ENCODE data around the gene MFSD12. TPM values are rescaled to one million over a fixed set of nuclear protein-coding genes. Genes with fewer than 3 reads are reported as not detected.

The MFSD12 gene
- total and polyA plus RNA-seq, 4 donors, result 25.5 to 78.4 (median 62.2) TPM

- no peak for TF ChIP-seq CTCF (IDR thresholded peaks at IDR 0.05; ENCODE audit: control extremely low read depth, extremely low read depth)
- H3K9ac ChIP-seq (ENCODE audit: insufficient read depth in 1 of 2, low read length in 2 of 2), result no peak overlapping the region
- H3K4me1 ChIP-seq (ENCODE audit: control insufficient read depth in 5 of 5, insufficient read depth in 5 of 5, low read length in 5 of 5), result peaks cover 3 to 23% (median 9%) of the 10 kb centered on the region in 5 donors
- no peaks in the 10 kb centered on the region for H3K9me3 ChIP-seq (ENCODE audit: control insufficient read depth in 4 of 4, insufficient read depth in 3 of 4, low read length in 3 of 4)
- H3K27me3 ChIP-seq (ENCODE audit: control insufficient read depth in 3 of 3, insufficient read depth in 3 of 3, low read length in 2 of 3), result no peaks in the 10 kb centered on the region
- H3K36me3 ChIP-seq (ENCODE audit: control insufficient read depth in 4 of 4, insufficient read depth in 4 of 4, low read length in 4 of 4), result no peaks in the 10 kb centered on the region
- ATAC-seq (ENCODE audit: insufficient read depth, low FRiP score) (no peak), DNase-seq (no peak)
- 78 to 80% methylated on average over 13 of the region's 13 CpGs for WGBS, 2 donors
- H3K4me3 ChIP-seq, result no peak overlapping the region
- H3K27ac ChIP-seq (ENCODE audit: low read depth in 1 of 2, low read length in 1 of 2), result no peak overlapping the region
Observed at GRCh38 chr19:3503036-3503572, 54.3 kb downstream of the MFSD12 start.

- no peak for ATAC-seq (ENCODE audit: insufficient read depth, low FRiP score)
- H3K9me3 ChIP-seq (ENCODE audit: control insufficient read depth in 4 of 4, insufficient read depth in 3 of 4, low read length in 3 of 4), result peaks cover 0 to 1% (median 0%) of the 10 kb centered on the region in 4 donors
- 89 to 97% methylated on average over 3 of the region's 3 CpGs for WGBS, 2 donors
- no peak for DNase-seq
- no peaks in the 10 kb centered on the region for H3K27me3 ChIP-seq (ENCODE audit: control insufficient read depth in 3 of 3, insufficient read depth in 3 of 3, low read length in 2 of 3)
- peaks cover 0 to 5% (median under 1%) of the 10 kb centered on the region in 4 donors for H3K36me3 ChIP-seq (ENCODE audit: control insufficient read depth in 4 of 4, insufficient read depth in 4 of 4, low read length in 4 of 4)
- no peak overlapping the region for H3K9ac ChIP-seq (ENCODE audit: insufficient read depth in 1 of 2, low read length in 2 of 2)
- H3K27ac ChIP-seq (ENCODE audit: low read depth in 1 of 2, low read length in 1 of 2), result no peak overlapping the region
- H3K4me3 ChIP-seq, result no peak overlapping the region
- peaks cover 0 to 15% (median 4%) of the 10 kb centered on the region in 5 donors for H3K4me1 ChIP-seq (ENCODE audit: control insufficient read depth in 5 of 5, insufficient read depth in 5 of 5, low read length in 5 of 5)
- TF ChIP-seq CTCF (IDR thresholded peaks at IDR 0.05; ENCODE audit: control extremely low read depth, extremely low read depth), result no peak
Observed at GRCh38 chr19:3501780-3502179, 55.6 kb downstream of the MFSD12 start.

GRCh38 chr19:3500429-3501101, 56.8 kb downstream of the MFSD12 start, which contains the start of gene DOHH:
Gene DOHH (minus strand): TSS chr19:3500674. CDS start chr19:3496814, 3,860 bp downstream.
- Histone ChIP-seq H3K27me3 (ENCODE audit: control insufficient read depth in 3 of 3, insufficient read depth in 3 of 3, low read length in 2 of 3) (no peaks in the 10 kb centered on the region), H3K36me3 (ENCODE audit: control insufficient read depth in 4 of 4, insufficient read depth in 4 of 4, low read length in 4 of 4) (peaks cover 0 to 12% (median 8%) of the 10 kb centered on the region in 4 donors), H3K9me3 (ENCODE audit: control insufficient read depth in 4 of 4, insufficient read depth in 3 of 4, low read length in 3 of 4) (peaks cover 0 to 3% (median 0%) of the 10 kb centered on the region in 4 donors), H3K9ac (ENCODE audit: insufficient read depth in 1 of 2, low read length in 2 of 2) (peak within 1 kb of the TSS; percentile 92 to 99), H3K4me1 (ENCODE audit: control insufficient read depth in 5 of 5, insufficient read depth in 5 of 5, low read length in 5 of 5) (peaks cover 0 to 13% (median 4%) of the 10 kb centered on the region in 5 donors), H3K4me3 (peak within 1 kb of the TSS; percentile 74), H3K27ac (ENCODE audit: low read depth in 1 of 2, low read length in 1 of 2) (peak within 1 kb of the TSS; percentile 71 to 92)
- WGBS, 2 donors, result 0 to 1% methylated on average over 47 to 52 of the region's 52 CpGs
- peak; percentile 88 for ATAC-seq (ENCODE audit: insufficient read depth, low FRiP score)
- no peak for TF ChIP-seq CTCF (IDR thresholded peaks at IDR 0.05; ENCODE audit: control extremely low read depth, extremely low read depth)
- DNase-seq, result peak; percentile 98 to 99 (median 98)

All from lung (tissue), 12 donors.